Measurements from ENCODE around the gene ZFP90.

The ZFP90 gene

DNA sequence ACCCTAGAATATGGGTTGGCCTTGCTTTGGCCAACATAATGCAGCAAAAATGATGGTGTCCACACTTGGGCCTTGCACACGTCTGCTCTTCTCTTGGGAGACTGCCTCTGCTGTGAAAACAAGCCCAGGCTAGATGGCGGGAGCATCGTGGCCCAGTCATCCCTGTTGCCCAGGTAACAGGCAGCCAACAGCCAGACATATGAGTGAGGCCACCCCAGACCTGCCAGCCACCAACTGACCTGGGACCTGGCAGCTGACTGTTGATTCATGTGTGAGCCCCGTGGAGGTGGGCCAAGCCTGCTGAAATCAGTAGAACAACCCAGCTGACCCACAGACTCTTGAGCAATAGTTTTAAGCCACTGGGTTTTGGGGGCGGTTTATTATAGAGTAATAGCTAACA lies 66.7 kb downstream of the ZFP90 start:
- TF ChIP-seq, protein P1, sequence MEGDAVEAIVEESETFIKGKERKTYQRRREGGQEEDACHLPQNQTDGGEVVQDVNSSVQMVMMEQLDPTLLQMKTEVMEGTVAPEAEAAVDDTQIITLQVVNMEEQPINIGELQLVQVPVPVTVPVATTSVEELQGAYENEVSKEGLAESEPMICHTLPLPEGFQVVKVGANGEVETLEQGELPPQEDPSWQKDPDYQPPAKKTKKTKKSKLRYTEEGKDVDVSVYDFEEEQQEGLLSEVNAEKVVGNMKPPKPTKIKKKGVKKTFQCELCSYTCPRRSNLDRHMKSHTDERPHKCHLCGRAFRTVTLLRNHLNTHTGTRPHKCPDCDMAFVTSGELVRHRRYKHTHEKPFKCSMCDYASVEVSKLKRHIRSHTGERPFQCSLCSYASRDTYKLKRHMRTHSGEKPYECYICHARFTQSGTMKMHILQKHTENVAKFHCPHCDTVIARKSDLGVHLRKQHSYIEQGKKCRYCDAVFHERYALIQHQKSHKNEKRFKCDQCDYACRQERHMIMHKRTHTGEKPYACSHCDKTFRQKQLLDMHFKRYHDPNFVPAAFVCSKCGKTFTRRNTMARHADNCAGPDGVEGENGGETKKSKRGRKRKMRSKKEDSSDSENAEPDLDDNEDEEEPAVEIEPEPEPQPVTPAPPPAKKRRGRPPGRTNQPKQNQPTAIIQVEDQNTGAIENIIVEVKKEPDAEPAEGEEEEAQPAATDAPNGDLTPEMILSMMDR (IDR thresholded peaks at IDR 0.05) = no peak
- Histone ChIP-seq H3K4me3 (no peak overlapping the region), H3K27ac (no peak overlapping the region)
- DNase-seq (ENCODE audit: low spot score) = no peak

DNA sequence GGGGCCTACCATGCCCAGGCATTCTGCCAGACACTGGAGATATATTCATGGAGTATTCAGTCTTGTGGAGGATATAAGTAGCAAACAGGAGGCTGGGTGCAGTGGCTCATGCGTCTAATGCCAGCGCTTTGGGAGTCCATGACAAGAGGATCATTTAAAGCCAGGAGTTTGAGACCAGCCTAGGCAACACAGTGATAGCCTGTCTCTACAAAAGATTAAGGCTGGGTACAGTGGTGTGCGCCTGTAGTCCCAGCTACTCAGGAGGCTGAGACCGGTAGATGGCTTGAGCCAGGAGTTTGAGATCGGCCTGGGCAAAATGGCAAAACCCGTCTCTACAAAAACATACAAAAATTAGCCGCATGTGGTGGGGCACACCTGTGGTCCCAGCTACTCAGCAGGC lies 68.4 kb downstream of the ZFP90 start:
- Histone ChIP-seq H3K4me3 (no peak overlapping the region), H3K27ac (no peak overlapping the region)
- TF ChIP-seq, protein P1 (IDR thresholded peaks at IDR 0.05) = no peak
- no peak for DNase-seq (ENCODE audit: low spot score)

DNA sequence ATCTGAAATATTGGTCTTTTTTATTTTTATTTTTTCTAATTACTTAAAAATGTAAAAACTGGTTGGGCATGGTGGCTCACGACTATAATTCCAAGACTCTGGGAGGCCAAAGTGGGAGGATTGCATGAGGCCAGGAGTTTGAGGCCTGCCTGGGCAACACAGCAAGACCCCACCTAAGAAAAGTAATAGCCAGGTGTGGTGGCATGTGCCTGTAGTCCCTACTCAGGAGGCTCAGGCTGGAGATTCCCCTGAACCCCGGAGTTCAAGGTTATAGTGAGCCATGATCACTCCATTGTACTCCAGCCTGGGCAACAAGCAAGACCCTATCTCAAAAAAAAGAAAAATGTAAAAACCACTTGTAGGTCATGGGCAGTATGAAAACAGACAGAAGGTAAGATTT lies 69.2 kb downstream of the ZFP90 start:
- TF ChIP-seq, protein P1 (IDR thresholded peaks at IDR 0.05) = no peak
- H3K4me3 ChIP-seq = no peak overlapping the region

DNA sequence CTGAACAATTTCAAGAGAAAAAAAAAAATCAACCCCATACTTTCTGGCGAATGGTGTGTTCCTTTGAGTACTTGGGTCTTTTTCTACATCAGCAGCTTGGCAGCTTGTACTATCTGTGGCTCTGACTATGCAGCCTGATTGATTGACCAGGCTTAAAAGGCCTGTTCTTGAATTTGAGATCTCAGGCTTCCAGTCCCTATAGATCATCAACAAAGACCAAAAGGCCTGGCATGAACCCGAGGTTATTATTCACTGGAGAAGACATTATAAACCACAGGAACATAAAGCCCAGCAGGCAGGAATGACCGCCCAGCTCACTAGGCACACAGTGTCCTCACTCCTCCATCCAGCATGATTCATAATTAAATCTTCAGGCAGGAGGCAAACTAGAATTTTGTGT lies 73.9 kb downstream of the ZFP90 start:
- no peak for DNase-seq (ENCODE audit: low spot score)
- H3K27ac ChIP-seq = no peak overlapping the region
- TF ChIP-seq, protein P1 (IDR thresholded peaks at IDR 0.05) = no peak

More for the DNA sequence above, 69.2 kb downstream of the ZFP90 start:
- H3K27ac ChIP-seq = no peak overlapping the region
- no peak for DNase-seq (ENCODE audit: low spot score)

DNA sequence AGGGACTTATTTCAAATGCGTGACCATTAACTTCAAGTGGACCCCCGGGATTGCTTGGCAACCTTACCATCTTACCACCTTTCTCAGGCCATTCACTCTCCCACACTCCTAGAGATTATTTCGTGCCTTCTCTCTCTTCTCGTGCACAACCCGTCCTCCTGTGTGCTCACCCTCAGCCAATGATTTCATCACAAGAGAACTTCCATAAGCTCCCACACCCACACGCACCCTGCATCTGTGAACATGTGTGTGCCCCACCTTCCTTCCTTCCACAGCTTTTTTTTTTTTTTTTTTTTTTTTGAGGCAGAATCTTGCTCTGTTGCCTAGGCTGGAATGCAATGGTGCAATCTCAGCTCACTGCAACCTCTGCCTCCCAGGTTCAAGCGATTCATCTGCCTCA lies 78.6 kb downstream of the ZFP90 start:
- TF ChIP-seq, protein P1 (IDR thresholded peaks at IDR 0.05) = no peak
- no peak for DNase-seq (ENCODE audit: low spot score)
- no peak overlapping the region for H3K27ac ChIP-seq
- no peak overlapping the region for H3K4me3 ChIP-seq

More for the DNA sequence above, 73.9 kb downstream of the ZFP90 start:
- H3K4me3 ChIP-seq = no peak overlapping the region

Measured in coronary artery (tissue), 2 donors.